ENCODE results near the gene SNX33.
"Not testable (repeated sequence)": the region's sequence is repeated elsewhere in the genome, so short reads cannot be mapped to it uniquely, and the experiment has no call there.

SNX33 gene

GRCh38 chr15:75702436-75702835 is 54.7 kb downstream of the SNX33 start:
- TF ChIP-seq EZH2 (IDR thresholded peaks at IDR 0.05; ENCODE audit: borderline replicate concordance, low read depth, low read length, severe bottlenecking) (no peak), CTCF (IDR thresholded peaks at IDR 0.05; ENCODE audit: borderline replicate concordance, extremely low read depth, low read length, poor library complexity, severe bottlenecking) (no peak)
- Histone ChIP-seq H3K4me1 (ENCODE audit: insufficient read depth, low read length) (no peaks in the 10 kb centered on the region), H3K27ac (ENCODE audit: low read length) (no peak overlapping the region), H3K36me3 (ENCODE audit: insufficient read depth, low read length) (no peaks in the 10 kb centered on the region), H3K4me2 (ENCODE audit: insufficient read depth, low read length) (no peak overlapping the region), H3K9me3 (ENCODE audit: insufficient read depth, low read length, severe bottlenecking) (no peaks in the 10 kb centered on the region), H3K27me3 (ENCODE audit: insufficient read depth, low read length, poor library complexity) (no peaks in the 10 kb centered on the region), H3K4me3 (ENCODE audit: low read depth in 1 of 2, low read length in 2 of 2) (no peak overlapping the region), H2AFZ (ENCODE audit: low read depth, low read length) (no peak overlapping the region), H4K20me1 (ENCODE audit: insufficient read depth, low read length) (no peaks in the 10 kb centered on the region), H3K9ac (ENCODE audit: low read depth, low read length) (no peak overlapping the region), H3K79me2 (ENCODE audit: insufficient read depth, low read length) (no peaks in the 10 kb centered on the region)
- no peak for DNase-seq
- ATAC-seq (ENCODE audit: insufficient read depth, low read depth): no peak

GRCh38 chr15:75703440-75704262 is 55.9 kb downstream of the SNX33 start:
- H2AFZ ChIP-seq (ENCODE audit: low read depth, low read length); H3K9ac ChIP-seq (ENCODE audit: low read depth, low read length); DNase-seq; H3K4me2 ChIP-seq (ENCODE audit: insufficient read depth, low read length); H3K4me1 ChIP-seq (ENCODE audit: insufficient read depth, low read length); H4K20me1 ChIP-seq (ENCODE audit: insufficient read depth, low read length); H3K9me3 ChIP-seq (ENCODE audit: insufficient read depth, low read length, severe bottlenecking); H3K27me3 ChIP-seq (ENCODE audit: insufficient read depth, low read length, poor library complexity); H3K27ac ChIP-seq (ENCODE audit: low read length); ATAC-seq (ENCODE audit: insufficient read depth, low read depth); H3K36me3 ChIP-seq (ENCODE audit: insufficient read depth, low read length); H3K79me2 ChIP-seq (ENCODE audit: insufficient read depth, low read length); H3K4me3 ChIP-seq (ENCODE audit: low read depth in 1 of 2, low read length in 2 of 2): not testable (repeated sequence)

DNA sequence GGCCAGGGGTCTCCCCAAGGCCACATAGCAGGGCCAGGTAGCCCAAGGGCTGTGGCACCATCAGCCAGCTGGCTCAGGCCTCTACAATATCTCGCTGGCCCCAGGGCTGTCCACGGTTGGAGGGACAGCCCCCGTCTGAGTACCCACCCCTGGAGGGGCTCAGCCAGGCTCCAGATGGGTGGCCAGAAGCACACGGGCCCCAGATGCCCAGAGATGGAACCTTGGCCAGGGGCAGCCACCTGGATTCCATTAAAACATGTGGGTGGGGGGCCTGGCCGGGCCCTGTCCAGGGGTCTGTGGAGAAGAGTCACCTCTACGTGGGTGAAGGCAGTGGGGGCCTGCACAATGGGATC is 56.5 kb downstream of the SNX33 start:
- no peak overlapping the region for H3K4me3 ChIP-seq (ENCODE audit: low read depth in 1 of 2, low read length in 2 of 2)
- no peaks in the 10 kb centered on the region for H3K27me3 ChIP-seq (ENCODE audit: insufficient read depth, low read length, poor library complexity)
- H3K79me2 ChIP-seq (ENCODE audit: insufficient read depth, low read length): no peaks in the 10 kb centered on the region
- DNase-seq (no peak), ATAC-seq (ENCODE audit: insufficient read depth, low read depth) (no peak)
- no peak overlapping the region for H3K4me2 ChIP-seq (ENCODE audit: insufficient read depth, low read length)
- H3K36me3 ChIP-seq (ENCODE audit: insufficient read depth, low read length): no peaks in the 10 kb centered on the region
- no peak overlapping the region for H3K27ac ChIP-seq (ENCODE audit: low read length)
- H3K4me1 ChIP-seq (ENCODE audit: insufficient read depth, low read length): no peaks in the 10 kb centered on the region
- TF ChIP-seq CTCF (IDR thresholded peaks at IDR 0.05; ENCODE audit: borderline replicate concordance, extremely low read depth, low read length, poor library complexity, severe bottlenecking) (no peak), EZH2 (IDR thresholded peaks at IDR 0.05; ENCODE audit: borderline replicate concordance, low read depth, low read length, severe bottlenecking) (no peak)
- no peak overlapping the region for H2AFZ ChIP-seq (ENCODE audit: low read depth, low read length)
- no peaks in the 10 kb centered on the region for H3K9me3 ChIP-seq (ENCODE audit: insufficient read depth, low read length, severe bottlenecking)
- no peaks in the 10 kb centered on the region for H4K20me1 ChIP-seq (ENCODE audit: insufficient read depth, low read length)
- no peak overlapping the region for H3K9ac ChIP-seq (ENCODE audit: low read depth, low read length)

GRCh38 chr15:75704618-75705017 is 56.9 kb downstream of the SNX33 start:
- ATAC-seq (ENCODE audit: insufficient read depth, low read depth): no peak
- no peak for TF ChIP-seq EZH2 (IDR thresholded peaks at IDR 0.05; ENCODE audit: borderline replicate concordance, low read depth, low read length, severe bottlenecking)
- no peak for TF ChIP-seq CTCF (IDR thresholded peaks at IDR 0.05; ENCODE audit: borderline replicate concordance, extremely low read depth, low read length, poor library complexity, severe bottlenecking)

GRCh38 chr15:75705375-75705774 is 57.7 kb downstream of the SNX33 start:
- H3K4me2 ChIP-seq (ENCODE audit: insufficient read depth, low read length); H3K9ac ChIP-seq (ENCODE audit: low read depth, low read length); H3K4me3 ChIP-seq (ENCODE audit: low read depth in 1 of 2, low read length in 2 of 2); H3K4me1 ChIP-seq (ENCODE audit: insufficient read depth, low read length); ATAC-seq (ENCODE audit: insufficient read depth, low read depth); H3K36me3 ChIP-seq (ENCODE audit: insufficient read depth, low read length); H3K27me3 ChIP-seq (ENCODE audit: insufficient read depth, low read length, poor library complexity); H3K9me3 ChIP-seq (ENCODE audit: insufficient read depth, low read length, severe bottlenecking); H3K79me2 ChIP-seq (ENCODE audit: insufficient read depth, low read length); H2AFZ ChIP-seq (ENCODE audit: low read depth, low read length); DNase-seq; H4K20me1 ChIP-seq (ENCODE audit: insufficient read depth, low read length); H3K27ac ChIP-seq (ENCODE audit: low read length): not testable (repeated sequence)

More at GRCh38 chr15:75704618-75705017, 56.9 kb downstream of the SNX33 start:
- Histone ChIP-seq H2AFZ (ENCODE audit: low read depth, low read length) (no peak overlapping the region), H3K4me1 (ENCODE audit: insufficient read depth, low read length) (no peaks in the 10 kb centered on the region), H3K27ac (ENCODE audit: low read length) (no peak overlapping the region), H3K9me3 (ENCODE audit: insufficient read depth, low read length, severe bottlenecking) (no peaks in the 10 kb centered on the region), H3K4me2 (ENCODE audit: insufficient read depth, low read length) (no peak overlapping the region), H3K79me2 (ENCODE audit: insufficient read depth, low read length) (no peaks in the 10 kb centered on the region), H4K20me1 (ENCODE audit: insufficient read depth, low read length) (no peaks in the 10 kb centered on the region), H3K9ac (ENCODE audit: low read depth, low read length) (no peak overlapping the region), H3K4me3 (ENCODE audit: low read depth in 1 of 2, low read length in 2 of 2) (no peak overlapping the region), H3K27me3 (ENCODE audit: insufficient read depth, low read length, poor library complexity) (no peaks in the 10 kb centered on the region), H3K36me3 (ENCODE audit: insufficient read depth, low read length) (no peaks in the 10 kb centered on the region)
- DNase-seq: no peak
